ENCODE results near the gene ADGRG1. TPM values are rescaled to one million over a fixed set of nuclear protein-coding genes. Genes with fewer than 3 reads are reported as not detected.

ADGRG1 gene
- total and polyA plus RNA-seq, 2 donors (not counting 1 experiment from before 2014, with no cell fraction given), result 1.6 to 1.8 TPM

DNA sequence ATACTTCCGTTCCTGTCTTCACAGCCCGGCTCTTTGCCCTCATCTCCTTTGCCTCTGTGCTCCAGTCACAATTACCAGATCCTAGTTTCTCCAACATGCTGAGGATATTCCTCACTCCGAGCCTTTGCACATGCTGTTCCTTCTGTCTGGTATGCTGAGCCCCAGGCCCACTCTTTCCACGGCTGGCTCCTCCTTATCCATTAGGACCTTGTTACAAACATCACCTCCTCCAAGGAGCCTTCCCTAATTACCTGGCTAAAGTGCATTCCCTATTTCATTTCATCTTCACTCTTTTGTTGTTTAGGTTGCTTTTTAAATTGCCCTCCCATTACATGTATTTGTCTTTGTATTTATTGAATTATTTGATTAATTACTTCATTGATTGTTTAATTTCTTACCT is 14.9 kb upstream of the ADGRG1 start:
- Histone ChIP-seq H3K27me3 (ENCODE audit: control insufficient read depth, insufficient read depth, low read length) (no peaks in the 10 kb centered on the region), H3K4me3 (replicated peaks in 1 of 4; ENCODE audit: control extremely low read depth in 1 of 4, insufficient read depth in 1 of 4, low read depth in 3 of 4, low read length in 4 of 4) (no peak overlapping the region), H3K27ac (ENCODE audit: insufficient read depth, low read length) (no peak overlapping the region), H3K79me2 (ENCODE audit: control insufficient read depth, insufficient read depth, low read length) (no peaks in the 10 kb centered on the region), H3K9ac (ENCODE audit: insufficient read depth, low read length) (no peak overlapping the region), H3K4me1 (ENCODE audit: control insufficient read depth, extremely low read depth, insufficient read depth, low read length) (peaks cover 8% of the 10 kb centered on the region), H4K20me1 (ENCODE audit: control insufficient read depth, extremely low read depth, insufficient read depth, low read length) (no peaks in the 10 kb centered on the region), H3K9me3 (ENCODE audit: control insufficient read depth, insufficient read depth, low read depth, low read length) (no peaks in the 10 kb centered on the region), H3K4me2 (ENCODE audit: extremely low read depth, insufficient read depth, low read length) (no peak overlapping the region), H2AFZ (ENCODE audit: low read length) (no peak overlapping the region), H3K36me3 (ENCODE audit: control insufficient read depth, insufficient read depth, low read length) (no peaks in the 10 kb centered on the region)
- DNase-seq (ENCODE audit: low read depth in 2 of 2), result no peak
- TF ChIP-seq, protein P1, sequence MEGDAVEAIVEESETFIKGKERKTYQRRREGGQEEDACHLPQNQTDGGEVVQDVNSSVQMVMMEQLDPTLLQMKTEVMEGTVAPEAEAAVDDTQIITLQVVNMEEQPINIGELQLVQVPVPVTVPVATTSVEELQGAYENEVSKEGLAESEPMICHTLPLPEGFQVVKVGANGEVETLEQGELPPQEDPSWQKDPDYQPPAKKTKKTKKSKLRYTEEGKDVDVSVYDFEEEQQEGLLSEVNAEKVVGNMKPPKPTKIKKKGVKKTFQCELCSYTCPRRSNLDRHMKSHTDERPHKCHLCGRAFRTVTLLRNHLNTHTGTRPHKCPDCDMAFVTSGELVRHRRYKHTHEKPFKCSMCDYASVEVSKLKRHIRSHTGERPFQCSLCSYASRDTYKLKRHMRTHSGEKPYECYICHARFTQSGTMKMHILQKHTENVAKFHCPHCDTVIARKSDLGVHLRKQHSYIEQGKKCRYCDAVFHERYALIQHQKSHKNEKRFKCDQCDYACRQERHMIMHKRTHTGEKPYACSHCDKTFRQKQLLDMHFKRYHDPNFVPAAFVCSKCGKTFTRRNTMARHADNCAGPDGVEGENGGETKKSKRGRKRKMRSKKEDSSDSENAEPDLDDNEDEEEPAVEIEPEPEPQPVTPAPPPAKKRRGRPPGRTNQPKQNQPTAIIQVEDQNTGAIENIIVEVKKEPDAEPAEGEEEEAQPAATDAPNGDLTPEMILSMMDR (conservative IDR thresholded peaks at IDR 0.05 in 1 of 2, IDR thresholded peaks at IDR 0.05 in 1 of 2; ENCODE audit: low read depth in 1 of 2, low read length in 2 of 2), result no peak
- no peak for TF ChIP-seq EZH2 (IDR thresholded peaks at IDR 0.05; ENCODE audit: low read length, missing control alignments)

DNA sequence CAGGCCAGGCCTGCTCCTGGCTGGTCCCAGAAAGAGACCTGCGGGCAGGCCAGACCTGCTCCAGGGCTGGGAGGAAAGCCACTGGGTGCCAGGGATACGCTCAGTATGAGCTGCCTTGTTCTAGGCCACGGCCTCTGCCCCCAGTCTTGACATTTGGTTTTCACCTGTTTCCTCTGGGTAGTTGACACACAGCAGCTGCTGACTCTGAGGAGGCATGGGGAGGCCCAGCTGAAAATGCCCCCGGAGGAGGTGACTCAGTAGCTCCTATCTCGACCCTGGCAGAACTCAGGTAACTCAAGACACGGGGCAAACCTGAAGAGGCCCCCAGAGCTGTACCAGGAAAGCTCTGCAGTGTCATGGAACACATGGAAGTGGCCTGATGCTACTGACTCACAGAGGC is 13.9 kb upstream of the ADGRG1 start:
- TF ChIP-seq, protein P1 (conservative IDR thresholded peaks at IDR 0.05 in 1 of 2, IDR thresholded peaks at IDR 0.05 in 1 of 2; ENCODE audit: low read depth in 1 of 2, low read length in 2 of 2), result no peak
- no peak for TF ChIP-seq EZH2 (IDR thresholded peaks at IDR 0.05; ENCODE audit: low read length, missing control alignments)
- peaks cover 8% of the 10 kb centered on the region for H3K4me1 ChIP-seq (ENCODE audit: control insufficient read depth, extremely low read depth, insufficient read depth, low read length)
- H3K4me3 ChIP-seq (replicated peaks in 1 of 4; ENCODE audit: control extremely low read depth in 1 of 4, insufficient read depth in 1 of 4, low read depth in 3 of 4, low read length in 4 of 4), result no peak overlapping the region
- H3K27me3 ChIP-seq (ENCODE audit: control insufficient read depth, insufficient read depth, low read length), result no peaks in the 10 kb centered on the region
- no peak overlapping the region for H2AFZ ChIP-seq (ENCODE audit: low read length)
- DNase-seq (ENCODE audit: low read depth in 2 of 2), result no peak
- H3K9me3 ChIP-seq (ENCODE audit: control insufficient read depth, insufficient read depth, low read depth, low read length), result no peaks in the 10 kb centered on the region
- no peaks in the 10 kb centered on the region for H4K20me1 ChIP-seq (ENCODE audit: control insufficient read depth, extremely low read depth, insufficient read depth, low read length)
- H3K9ac ChIP-seq (ENCODE audit: insufficient read depth, low read length), result no peak overlapping the region
- H3K4me2 ChIP-seq (ENCODE audit: extremely low read depth, insufficient read depth, low read length), result no peak overlapping the region
- H3K27ac ChIP-seq (ENCODE audit: insufficient read depth, low read length), result no peak overlapping the region
- H3K36me3 ChIP-seq (ENCODE audit: control insufficient read depth, insufficient read depth, low read length), result no peaks in the 10 kb centered on the region
- no peaks in the 10 kb centered on the region for H3K79me2 ChIP-seq (ENCODE audit: control insufficient read depth, insufficient read depth, low read length)

DNA sequence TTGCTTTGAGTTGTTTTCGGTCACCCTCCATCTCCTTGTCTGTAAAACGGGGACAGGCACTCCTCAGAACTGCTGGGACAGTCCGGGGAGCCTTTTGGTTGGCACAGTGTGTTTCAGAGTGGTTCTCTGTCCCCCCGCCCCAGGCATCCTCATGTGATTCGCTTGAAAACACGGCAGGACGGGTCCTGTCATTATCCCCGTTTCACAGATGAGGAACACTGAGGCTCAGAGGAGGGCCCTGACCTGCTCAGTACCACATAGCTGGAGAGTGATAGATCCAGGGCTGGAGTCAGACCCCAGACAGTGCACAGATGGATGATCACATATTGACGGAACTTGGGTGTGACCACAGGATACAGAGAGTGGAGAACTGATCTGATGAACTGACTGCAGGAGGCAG is 13.5 kb upstream of the ADGRG1 start:
- DNase-seq (ENCODE audit: low read depth in 2 of 2), result no peak
- Histone ChIP-seq H2AFZ (ENCODE audit: low read length) (no peak overlapping the region), H3K27ac (ENCODE audit: insufficient read depth, low read length) (no peak overlapping the region), H3K4me1 (ENCODE audit: control insufficient read depth, extremely low read depth, insufficient read depth, low read length) (peaks cover 6% of the 10 kb centered on the region), H3K4me3 (replicated peaks in 1 of 4; ENCODE audit: control extremely low read depth in 1 of 4, insufficient read depth in 1 of 4, low read depth in 3 of 4, low read length in 4 of 4) (no peak overlapping the region), H3K36me3 (ENCODE audit: control insufficient read depth, insufficient read depth, low read length) (no peaks in the 10 kb centered on the region), H4K20me1 (ENCODE audit: control insufficient read depth, extremely low read depth, insufficient read depth, low read length) (no peaks in the 10 kb centered on the region), H3K9me3 (ENCODE audit: control insufficient read depth, insufficient read depth, low read depth, low read length) (no peaks in the 10 kb centered on the region), H3K79me2 (ENCODE audit: control insufficient read depth, insufficient read depth, low read length) (no peaks in the 10 kb centered on the region), H3K4me2 (ENCODE audit: extremely low read depth, insufficient read depth, low read length) (no peak overlapping the region), H3K27me3 (ENCODE audit: control insufficient read depth, insufficient read depth, low read length) (no peaks in the 10 kb centered on the region), H3K9ac (ENCODE audit: insufficient read depth, low read length) (no peak overlapping the region)
- TF ChIP-seq EZH2 (IDR thresholded peaks at IDR 0.05; ENCODE audit: low read length, missing control alignments), result no peak
- TF ChIP-seq, protein P1 (conservative IDR thresholded peaks at IDR 0.05 in 1 of 2, IDR thresholded peaks at IDR 0.05 in 1 of 2; ENCODE audit: low read depth in 1 of 2, low read length in 2 of 2), result no peak
